ENCODE measurements around the gene XRCC4.
"Not testable (repeated sequence)": the region's sequence is repeated elsewhere in the genome, so short reads cannot be mapped to it uniquely, and the experiment has no call there.

The XRCC4 gene

DNA sequence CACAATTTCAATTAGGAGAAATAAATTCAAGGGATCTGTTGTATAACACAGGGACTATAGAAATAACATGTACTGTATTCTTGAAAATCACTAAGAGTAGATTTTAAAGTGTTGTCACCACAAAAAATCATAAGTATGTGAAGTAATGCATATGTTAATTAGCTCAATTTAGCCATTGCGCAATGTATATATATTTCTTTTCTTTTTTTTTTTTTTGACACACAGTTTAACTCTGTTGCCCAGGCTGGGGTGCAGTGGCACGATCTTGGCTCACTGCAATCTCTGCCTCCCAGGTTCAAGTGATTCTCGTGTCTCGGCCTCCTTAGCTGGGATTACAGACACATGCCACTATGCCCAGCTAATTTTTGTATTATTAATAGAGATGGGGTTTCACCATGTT lies 70.2 kb downstream of the XRCC4 start:
- H3K27ac ChIP-seq (ENCODE audit: low read depth, low read length): no peak overlapping the region
- no peaks in the 10 kb centered on the region for H3K27me3 ChIP-seq (ENCODE audit: insufficient read depth, low read length)
- peaks cover 19% of the 10 kb centered on the region for H3K4me1 ChIP-seq (ENCODE audit: control insufficient read depth, insufficient read depth, low read length, unreplicated experiment)
- H2AFZ ChIP-seq (ENCODE audit: low read length, unreplicated experiment): no peak overlapping the region
- no peaks in the 10 kb centered on the region for H3K36me3 ChIP-seq (ENCODE audit: insufficient read depth, low read length)
- H3K79me2 ChIP-seq (ENCODE audit: control insufficient read depth, insufficient read depth, low read length, unreplicated experiment): no peaks in the 10 kb centered on the region
- H3K4me3 ChIP-seq (ENCODE audit: low read depth, low read length): no peak overlapping the region

- Histone ChIP-seq H3K27ac (ENCODE audit: low read depth, low read length) (no peak overlapping the region), H2AFZ (ENCODE audit: low read length, unreplicated experiment) (no peak overlapping the region), H3K4me1 (ENCODE audit: control insufficient read depth, insufficient read depth, low read length, unreplicated experiment) (peaks cover 19% of the 10 kb centered on the region), H3K27me3 (ENCODE audit: insufficient read depth, low read length) (no peaks in the 10 kb centered on the region), H3K36me3 (ENCODE audit: insufficient read depth, low read length) (no peaks in the 10 kb centered on the region), H3K79me2 (ENCODE audit: control insufficient read depth, insufficient read depth, low read length, unreplicated experiment) (no peaks in the 10 kb centered on the region), H3K4me3 (ENCODE audit: low read depth, low read length) (no peak overlapping the region)
Measured at GRCh38 chr5:83148370-83148769, 71.0 kb downstream of the XRCC4 start.

GRCh38 chr5:83149671-83150070 lies 72.3 kb downstream of the XRCC4 start:
- no peak overlapping the region for H3K27ac ChIP-seq (ENCODE audit: low read depth, low read length)
- H3K4me1 ChIP-seq (ENCODE audit: control insufficient read depth, insufficient read depth, low read length, unreplicated experiment): peaks cover 19% of the 10 kb centered on the region
- H3K4me3 ChIP-seq (ENCODE audit: low read depth, low read length): no peak overlapping the region
- no peaks in the 10 kb centered on the region for H3K36me3 ChIP-seq (ENCODE audit: insufficient read depth, low read length)
- H3K27me3 ChIP-seq (ENCODE audit: insufficient read depth, low read length): no peaks in the 10 kb centered on the region
- H2AFZ ChIP-seq (ENCODE audit: low read length, unreplicated experiment): no peak overlapping the region
- H3K79me2 ChIP-seq (ENCODE audit: control insufficient read depth, insufficient read depth, low read length, unreplicated experiment): no peaks in the 10 kb centered on the region

DNA sequence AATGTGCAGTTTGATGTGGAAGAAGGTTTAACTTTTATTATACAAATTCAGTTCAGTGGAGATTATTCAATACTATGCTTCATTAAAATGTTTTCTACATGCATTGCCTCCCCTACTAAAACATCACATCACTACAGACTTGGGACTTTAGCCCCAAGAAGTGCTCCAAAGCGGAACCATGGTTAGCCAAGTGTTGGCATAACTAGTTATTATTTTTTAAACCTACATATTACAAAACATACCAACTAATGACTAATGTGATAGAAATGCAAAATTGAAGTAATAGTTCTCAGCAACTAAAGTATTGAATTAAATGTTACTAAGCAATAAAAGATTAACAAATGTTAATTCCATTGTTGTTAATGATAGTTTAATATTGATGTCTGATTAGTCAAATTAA lies 74.5 kb downstream of the XRCC4 start:
- H3K27ac ChIP-seq (ENCODE audit: low read depth, low read length): no peak overlapping the region
- peaks cover 19% of the 10 kb centered on the region for H3K4me1 ChIP-seq (ENCODE audit: control insufficient read depth, insufficient read depth, low read length, unreplicated experiment)
- H3K27me3 ChIP-seq (ENCODE audit: insufficient read depth, low read length): no peaks in the 10 kb centered on the region
- no peaks in the 10 kb centered on the region for H3K79me2 ChIP-seq (ENCODE audit: control insufficient read depth, insufficient read depth, low read length, unreplicated experiment)
- no peak overlapping the region for H2AFZ ChIP-seq (ENCODE audit: low read length, unreplicated experiment)
- no peak overlapping the region for H3K4me3 ChIP-seq (ENCODE audit: low read depth, low read length)
- H3K36me3 ChIP-seq (ENCODE audit: insufficient read depth, low read length): no peaks in the 10 kb centered on the region

DNA sequence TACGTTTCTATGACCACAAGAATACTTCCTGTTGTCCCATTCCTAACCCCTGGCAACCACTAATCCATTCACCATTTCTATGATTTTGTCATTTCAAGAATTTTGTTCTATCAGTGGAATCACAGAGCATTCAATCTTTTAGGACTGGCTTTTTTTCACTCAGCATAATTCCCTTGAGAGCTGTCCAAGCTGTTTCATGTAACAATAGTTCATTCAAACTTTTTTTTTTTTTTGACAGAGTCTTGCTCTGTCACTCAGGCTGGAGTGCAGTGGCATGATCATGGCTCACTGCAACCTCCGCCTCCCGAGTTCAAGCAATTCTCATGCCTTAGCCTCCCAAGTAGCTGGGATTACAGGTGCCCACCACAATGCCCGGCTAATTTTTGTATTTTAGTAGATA lies 75.6 kb downstream of the XRCC4 start:
- H3K27me3 ChIP-seq (ENCODE audit: insufficient read depth, low read length); H2AFZ ChIP-seq (ENCODE audit: low read length, unreplicated experiment); H3K36me3 ChIP-seq (ENCODE audit: insufficient read depth, low read length); H3K27ac ChIP-seq (ENCODE audit: low read depth, low read length); H3K4me3 ChIP-seq (ENCODE audit: low read depth, low read length); H3K79me2 ChIP-seq (ENCODE audit: control insufficient read depth, insufficient read depth, low read length, unreplicated experiment): not testable (repeated sequence)
- H3K4me1 ChIP-seq (ENCODE audit: control insufficient read depth, insufficient read depth, low read length, unreplicated experiment): peaks cover 19% of the 10 kb centered on the region

- H3K36me3 ChIP-seq (ENCODE audit: insufficient read depth, low read length): no peaks in the 10 kb centered on the region
- no peak overlapping the region for H2AFZ ChIP-seq (ENCODE audit: low read length, unreplicated experiment)
- no peak overlapping the region for H3K27ac ChIP-seq (ENCODE audit: low read depth, low read length)
- H3K27me3 ChIP-seq (ENCODE audit: insufficient read depth, low read length): no peaks in the 10 kb centered on the region
- H3K4me1 ChIP-seq (ENCODE audit: control insufficient read depth, insufficient read depth, low read length, unreplicated experiment): peaks cover 7% of the 10 kb centered on the region
- no peaks in the 10 kb centered on the region for H3K79me2 ChIP-seq (ENCODE audit: control insufficient read depth, insufficient read depth, low read length, unreplicated experiment)
- no peak overlapping the region for H3K4me3 ChIP-seq (ENCODE audit: low read depth, low read length)
Measured at GRCh38 chr5:83156001-83156400, 78.7 kb downstream of the XRCC4 start.

DNA sequence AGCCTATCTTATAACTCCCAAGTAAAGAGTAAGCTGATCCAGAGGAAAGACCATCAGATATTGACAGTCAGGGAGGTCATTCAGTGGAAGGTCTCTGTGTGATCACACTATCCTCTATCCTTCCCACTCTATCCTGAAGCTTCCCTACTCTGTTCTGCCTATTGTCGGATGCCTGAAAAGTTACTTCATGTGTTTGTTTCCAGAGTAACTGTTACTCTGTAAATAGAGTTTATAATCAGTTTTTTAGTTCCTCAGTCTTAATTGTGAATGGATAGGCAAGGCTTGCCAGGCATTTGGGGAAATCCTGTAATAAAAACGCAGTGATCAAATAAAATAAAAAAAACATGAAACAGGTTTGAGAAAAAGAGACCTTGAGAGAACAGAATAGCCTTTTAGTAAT lies 79.8 kb downstream of the XRCC4 start:
- Histone ChIP-seq H3K27me3 (ENCODE audit: insufficient read depth, low read length) (no peaks in the 10 kb centered on the region), H3K36me3 (ENCODE audit: insufficient read depth, low read length) (no peaks in the 10 kb centered on the region), H3K4me3 (ENCODE audit: low read depth, low read length) (no peak overlapping the region), H3K79me2 (ENCODE audit: control insufficient read depth, insufficient read depth, low read length, unreplicated experiment) (no peaks in the 10 kb centered on the region), H2AFZ (ENCODE audit: low read length, unreplicated experiment) (no peak overlapping the region), H3K27ac (ENCODE audit: low read depth, low read length) (no peak overlapping the region), H3K4me1 (ENCODE audit: control insufficient read depth, insufficient read depth, low read length, unreplicated experiment) (no peaks in the 10 kb centered on the region)

DNA sequence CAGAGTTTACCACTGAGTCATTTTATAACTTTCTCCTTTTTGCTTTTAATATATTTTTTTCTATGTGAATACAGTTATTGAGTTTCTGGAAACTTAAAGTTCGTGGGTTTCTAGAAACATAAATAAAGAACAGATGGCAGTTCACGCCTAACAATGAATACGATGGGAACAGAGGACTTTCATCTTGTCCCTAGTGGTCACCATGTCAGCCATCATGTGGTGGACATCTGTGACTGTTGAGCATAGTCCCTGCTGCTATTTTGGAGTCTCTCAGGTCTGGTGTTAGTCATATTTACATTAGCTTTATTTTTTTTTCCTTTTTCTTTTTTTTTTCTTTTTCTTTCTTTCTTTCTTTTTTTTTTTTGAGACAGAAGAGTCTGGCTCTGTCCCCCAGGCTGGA lies 85.3 kb downstream of the XRCC4 start:
- no peaks in the 10 kb centered on the region for H3K4me1 ChIP-seq (ENCODE audit: control insufficient read depth, insufficient read depth, low read length, unreplicated experiment)
- no peak overlapping the region for H3K27ac ChIP-seq (ENCODE audit: low read depth, low read length)
- no peak overlapping the region for H2AFZ ChIP-seq (ENCODE audit: low read length, unreplicated experiment)
- no peaks in the 10 kb centered on the region for H3K27me3 ChIP-seq (ENCODE audit: insufficient read depth, low read length)
- H3K79me2 ChIP-seq (ENCODE audit: control insufficient read depth, insufficient read depth, low read length, unreplicated experiment): no peaks in the 10 kb centered on the region
- no peak overlapping the region for H3K4me3 ChIP-seq (ENCODE audit: low read depth, low read length)
- H3K36me3 ChIP-seq (ENCODE audit: insufficient read depth, low read length): no peaks in the 10 kb centered on the region

DNA sequence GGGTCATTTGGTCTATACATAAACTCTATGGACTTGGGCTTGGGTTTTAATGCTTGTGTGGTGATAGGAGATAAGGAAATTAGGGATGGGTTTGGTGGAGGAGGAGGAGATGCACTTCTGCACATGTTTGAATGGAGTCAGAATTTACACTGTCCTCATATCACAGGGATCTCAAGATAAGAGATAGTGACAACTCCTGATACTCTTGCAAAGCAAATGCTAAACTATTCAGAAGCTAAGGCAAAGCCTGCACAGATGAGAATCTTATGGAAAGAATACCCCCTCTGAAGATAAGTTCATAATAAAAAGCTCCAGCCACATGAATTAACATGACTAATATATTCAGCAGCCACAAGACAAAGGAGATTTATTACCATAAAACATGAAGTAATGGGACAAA lies 90.2 kb downstream of the XRCC4 start:
- no peaks in the 10 kb centered on the region for H3K36me3 ChIP-seq (ENCODE audit: insufficient read depth, low read length)
- H3K79me2 ChIP-seq (ENCODE audit: control insufficient read depth, insufficient read depth, low read length, unreplicated experiment): no peaks in the 10 kb centered on the region
- no peak overlapping the region for H3K27ac ChIP-seq (ENCODE audit: low read depth, low read length)
- H3K4me1 ChIP-seq (ENCODE audit: control insufficient read depth, insufficient read depth, low read length, unreplicated experiment): no peaks in the 10 kb centered on the region
- no peak overlapping the region for H2AFZ ChIP-seq (ENCODE audit: low read length, unreplicated experiment)
- H3K27me3 ChIP-seq (ENCODE audit: insufficient read depth, low read length): no peaks in the 10 kb centered on the region
- no peak overlapping the region for H3K4me3 ChIP-seq (ENCODE audit: low read depth, low read length)

GRCh38 chr5:83169571-83170337 lies 92.4 kb downstream of the XRCC4 start:
- H3K27me3 ChIP-seq (ENCODE audit: insufficient read depth, low read length): no peaks in the 10 kb centered on the region
- H2AFZ ChIP-seq (ENCODE audit: low read length, unreplicated experiment): no peak overlapping the region
- H3K36me3 ChIP-seq (ENCODE audit: insufficient read depth, low read length): no peaks in the 10 kb centered on the region
- H3K79me2 ChIP-seq (ENCODE audit: control insufficient read depth, insufficient read depth, low read length, unreplicated experiment): no peaks in the 10 kb centered on the region
- H3K27ac ChIP-seq (ENCODE audit: low read depth, low read length): no peak overlapping the region
- H3K4me3 ChIP-seq (ENCODE audit: low read depth, low read length): no peak overlapping the region
- H3K4me1 ChIP-seq (ENCODE audit: control insufficient read depth, insufficient read depth, low read length, unreplicated experiment): no peaks in the 10 kb centered on the region

- H3K4me1 ChIP-seq (ENCODE audit: control insufficient read depth, insufficient read depth, low read length, unreplicated experiment): no peaks in the 10 kb centered on the region
- no peaks in the 10 kb centered on the region for H3K79me2 ChIP-seq (ENCODE audit: control insufficient read depth, insufficient read depth, low read length, unreplicated experiment)
- no peaks in the 10 kb centered on the region for H3K36me3 ChIP-seq (ENCODE audit: insufficient read depth, low read length)
Measured at GRCh38 chr5:83172011-83172410, 94.7 kb downstream of the XRCC4 start.

More at GRCh38 chr5:83172011-83172410, 94.7 kb downstream of the XRCC4 start:
- H2AFZ ChIP-seq (ENCODE audit: low read length, unreplicated experiment): no peak overlapping the region
- H3K27me3 ChIP-seq (ENCODE audit: insufficient read depth, low read length): no peaks in the 10 kb centered on the region
- H3K27ac ChIP-seq (ENCODE audit: low read depth, low read length): no peak overlapping the region
- no peak overlapping the region for H3K4me3 ChIP-seq (ENCODE audit: low read depth, low read length)

Data from ACC112 (cell line).